Measurements from ENCODE around the gene SNAP29. TPM values are rescaled to one million over a fixed set of nuclear protein-coding genes. Genes with fewer than 3 reads are reported as not detected.
A peak's percentile ranks its signal among the peaks of the same experiment; 100 is the strongest.

Gene SNAP29
- total and polyA plus RNA-seq, 12 donors: 9.9 to 43.6 (median 26.1) TPM

- no peaks in the 10 kb centered on the region for H3K9me3 ChIP-seq
- no peak for DNase-seq
- TF ChIP-seq CTCF (IDR thresholded peaks at IDR 0.05): no peak
- H3K27me3 ChIP-seq: no peaks in the 10 kb centered on the region
- no peak overlapping the region for H3K4me3 ChIP-seq
- no peak overlapping the region for H3K27ac ChIP-seq
- peaks cover 21 to 83% (median 47%) of the 10 kb centered on the region in 9 donors for H3K4me1 ChIP-seq
- peaks cover 0 to 32% (median 0%) of the 10 kb centered on the region in 9 donors for H3K36me3 ChIP-seq
- ATAC-seq: no peak
- intact Hi-C loops (cut with DNase I): loop anchor here in 2 of 10 donors (10.0 kb wide), 1 partner anchor 50 kb away; the partner anchor contains the start of gene CRKL (in 2 of the 2)
- 84 to 85% methylated on average over 12 of the region's 12 CpGs for WGBS, 2 donors
Measured at GRCh38 chr22:20864186-20864908, 5.5 kb downstream of the SNAP29 start.

GRCh38 chr22:20865331-20865730, 6.5 kb downstream of the SNAP29 start:
- intact Hi-C loops (cut with DNase I): loop anchor here in 2 of 10 donors (10.0 kb wide), 1 partner anchor 49 kb away; the partner anchor contains the start of gene CRKL (in 2 of the 2)
- Histone ChIP-seq H3K9me3 (no peaks in the 10 kb centered on the region), H3K36me3 (peaks cover 0 to 42% (median 3%) of the 10 kb centered on the region in 9 donors), H3K27ac (peak overlapping the region in 1 of 10 donors; percentile 4), H3K4me3 (no peak overlapping the region), H3K27me3 (no peaks in the 10 kb centered on the region), H3K4me1 (peaks cover 21 to 73% (median 37%) of the 10 kb centered on the region in 9 donors)
- 84 to 90% methylated on average over 3 of the region's 3 CpGs for WGBS, 2 donors
- no peak for TF ChIP-seq CTCF (IDR thresholded peaks at IDR 0.05)
- DNase-seq: no peak
- ATAC-seq: no peak

- no peak overlapping the region for H3K4me3 ChIP-seq
- H3K27ac ChIP-seq: peak overlapping the region in 5 of 10 donors; percentile 10 to 94 (median 82)
- H3K9me3 ChIP-seq: no peaks in the 10 kb centered on the region
- ATAC-seq: no peak
- H3K27me3 ChIP-seq: no peaks in the 10 kb centered on the region
- H3K4me1 ChIP-seq: peaks cover 21 to 68% (median 35%) of the 10 kb centered on the region in 9 donors
- intact Hi-C loops (cut with DNase I): loop anchor here in 2 of 10 donors (10.0 kb wide), 1 partner anchor 49 kb away; the partner anchor contains the start of gene CRKL (in 2 of the 2)
- WGBS, 2 donors: 89% methylated on average over 8 of the region's 8 CpGs
- TF ChIP-seq CTCF (IDR thresholded peaks at IDR 0.05): peak in 1 of 9 donors; percentile 8
- no peak for DNase-seq
- H3K36me3 ChIP-seq: peaks cover 0 to 49% (median 9%) of the 10 kb centered on the region in 9 donors
Measured at GRCh38 chr22:20865875-20866445, 7.2 kb downstream of the SNAP29 start.

- Histone ChIP-seq H3K9me3 (no peaks in the 10 kb centered on the region), H3K27me3 (no peaks in the 10 kb centered on the region), H3K4me1 (peaks cover 21 to 68% (median 35%) of the 10 kb centered on the region in 9 donors), H3K27ac (peak overlapping the region; percentile 74 to 94 (median 81)), H3K4me3 (peak overlapping the region in 5 of 10 donors; percentile 2 to 34 (median 26)), H3K36me3 (peaks cover 0 to 52% (median 10%) of the 10 kb centered on the region in 9 donors)
- 73 to 85% methylated on average over 5 of the region's 5 CpGs for WGBS, 2 donors
- no peak for ATAC-seq
- no peak for DNase-seq
- intact Hi-C loops (cut with DNase I): loop anchor here in 2 of 10 donors (10.0 kb wide), 1 partner anchor 48 kb away; the partner anchor contains the start of gene CRKL (in 2 of the 2)
- TF ChIP-seq CTCF (IDR thresholded peaks at IDR 0.05): no peak
Measured at GRCh38 chr22:20866736-20867135, 7.9 kb downstream of the SNAP29 start.

All from heart right ventricle (tissue), 16 donors.